HG03060 (cell line): Measurements from ENCODE around the gene BHLHA15.

Source experiments
- ATAC-seq: cut with Tn5 transposase; IDR thresholded peaks from one replicate; pipeline ENCODE4 v1.9.1; 2021; ENCODE audit warnings: low read depth, moderate number of reproducible peaks; ENCODE audit not compliant: unreplicated experiment

BHLHA15 gene

DNA sequence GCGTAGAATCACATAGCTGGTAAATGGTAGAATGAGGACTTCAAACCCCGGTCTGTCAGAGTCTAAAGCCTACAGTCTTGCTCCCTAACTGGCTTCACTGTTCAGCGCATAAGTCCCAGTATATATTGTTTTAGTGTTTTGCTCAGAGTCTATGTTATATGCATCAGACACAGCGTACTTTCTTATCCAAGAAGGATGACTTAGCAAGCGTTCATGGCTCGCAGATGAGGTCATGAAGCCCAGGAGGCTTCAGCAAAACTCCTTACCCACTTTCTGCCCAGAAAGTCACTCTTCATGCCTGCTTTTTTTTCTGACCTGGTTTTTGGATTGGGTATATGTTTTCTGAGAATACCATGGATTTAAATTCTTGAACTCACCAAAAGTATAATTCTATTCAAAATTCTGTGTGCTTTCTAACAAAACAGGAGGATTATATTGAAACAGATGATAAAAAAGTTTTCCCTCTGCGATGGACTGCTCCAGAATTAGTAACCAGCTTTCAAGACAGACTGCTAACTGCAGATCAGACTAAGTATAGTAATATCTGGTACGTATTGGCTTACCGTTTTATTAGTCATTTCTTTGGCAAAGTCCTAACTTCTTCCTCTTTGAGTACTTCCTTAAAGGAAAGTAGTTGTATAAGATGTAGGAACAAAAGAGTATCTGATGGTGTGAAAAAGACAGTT lies 24.6 kb upstream of the BHLHA15 start:
- no peak for ATAC-seq

DNA sequence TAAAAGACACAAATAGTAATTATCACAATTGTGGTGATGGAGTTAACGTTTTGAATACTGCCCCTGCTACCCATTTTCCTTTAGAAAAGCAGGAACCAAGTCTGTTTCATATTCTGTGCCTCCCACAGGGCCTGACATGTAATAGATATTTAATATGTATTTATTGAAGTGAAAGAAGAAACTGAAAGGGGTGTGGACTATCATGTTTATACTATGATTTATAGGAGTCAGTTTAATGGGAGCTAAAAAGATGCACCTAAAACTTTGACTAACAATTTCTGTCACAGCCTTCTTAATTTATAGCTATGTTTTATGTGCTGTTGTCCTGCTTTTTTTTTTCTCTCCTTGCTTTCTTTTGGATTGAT lies 24.1 kb upstream of the BHLHA15 start:
- no peak for ATAC-seq

DNA sequence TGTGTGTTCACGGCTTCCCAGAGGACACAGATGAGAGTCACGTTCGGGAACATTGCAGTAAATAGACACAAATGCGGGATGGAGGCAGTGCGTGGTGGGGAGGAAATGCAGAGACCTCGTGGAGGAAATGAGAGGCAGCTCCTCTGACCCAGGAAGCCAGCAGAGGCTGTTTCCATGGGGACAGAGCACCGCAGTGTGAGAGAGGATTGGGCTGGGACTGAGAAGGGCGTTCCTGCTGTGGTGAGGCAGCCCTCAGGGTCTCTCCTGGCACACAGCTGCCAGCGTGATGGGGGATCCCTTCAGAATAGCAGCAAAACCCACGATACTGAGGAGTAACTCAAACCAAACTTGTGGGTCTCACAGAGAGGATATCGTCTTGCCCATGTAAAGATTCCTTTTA lies 21.7 kb upstream of the BHLHA15 start:
- ATAC-seq, result no peak

DNA sequence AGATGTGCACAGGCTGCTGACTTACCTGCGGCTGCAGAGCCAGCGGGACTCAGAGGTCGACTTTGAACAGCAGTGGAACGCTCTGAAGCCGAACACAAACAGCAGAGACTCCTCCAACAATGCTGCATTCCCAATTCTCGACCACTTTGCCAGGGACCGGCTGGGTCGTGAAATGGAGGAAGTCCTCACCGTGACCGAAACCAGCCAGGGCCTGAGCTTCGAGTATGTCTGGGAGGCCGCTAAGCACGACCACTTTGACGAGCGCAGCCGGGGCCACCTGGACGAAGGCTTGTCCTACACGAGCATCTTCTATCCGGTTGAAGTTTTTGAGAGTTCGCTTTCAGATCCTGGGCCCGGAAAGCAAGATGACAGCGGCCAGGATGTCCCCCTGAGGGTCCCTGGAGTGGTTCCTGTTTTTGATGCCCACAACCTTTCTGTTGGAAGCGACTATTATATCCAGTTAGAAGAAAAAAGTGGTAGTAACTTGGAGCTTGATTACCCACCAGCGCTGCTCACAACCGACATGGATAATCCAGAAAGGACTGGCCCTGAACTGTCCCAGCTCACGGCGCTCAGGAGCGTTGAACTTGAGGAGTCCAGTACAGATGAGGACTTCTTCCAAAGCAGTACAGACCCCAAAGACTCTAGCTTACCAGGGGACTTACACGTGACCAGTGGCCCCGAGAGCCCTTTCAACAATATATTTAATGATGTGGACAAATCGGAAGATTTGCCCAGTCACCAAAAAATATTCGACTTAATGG lies 19.4 kb upstream of the BHLHA15 start:
- no peak for ATAC-seq

DNA sequence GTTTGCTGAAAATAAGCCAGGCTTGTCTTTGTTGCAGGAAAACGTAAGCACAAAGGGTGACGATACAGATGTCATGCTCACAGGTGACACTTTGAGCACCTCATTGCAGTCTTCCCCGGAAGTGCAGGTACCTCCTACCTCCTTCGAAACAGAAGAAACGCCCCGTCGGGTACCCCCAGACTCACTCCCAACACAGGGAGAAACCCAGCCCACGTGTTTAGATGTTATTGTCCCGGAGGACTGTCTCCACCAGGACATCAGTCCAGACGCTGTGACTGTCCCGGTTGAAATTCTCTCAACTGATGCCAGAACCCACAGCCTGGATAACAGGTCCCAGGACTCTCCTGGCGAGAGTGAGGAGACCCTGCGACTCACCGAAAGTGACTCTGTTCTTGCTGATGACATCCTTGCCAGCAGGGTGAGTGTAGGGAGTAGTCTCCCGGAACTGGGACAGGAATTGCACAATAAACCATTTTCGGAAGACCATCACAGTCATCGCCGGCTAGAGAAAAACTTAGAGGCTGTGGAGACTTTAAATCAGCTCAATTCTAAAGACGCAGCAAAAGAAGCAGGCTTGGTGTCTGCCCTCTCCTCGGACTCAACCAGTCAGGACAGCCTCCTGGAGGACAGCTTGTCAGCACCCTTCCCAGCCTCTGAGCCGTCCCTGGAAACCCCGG lies 18.3 kb upstream of the BHLHA15 start:
- no peak for ATAC-seq

DNA sequence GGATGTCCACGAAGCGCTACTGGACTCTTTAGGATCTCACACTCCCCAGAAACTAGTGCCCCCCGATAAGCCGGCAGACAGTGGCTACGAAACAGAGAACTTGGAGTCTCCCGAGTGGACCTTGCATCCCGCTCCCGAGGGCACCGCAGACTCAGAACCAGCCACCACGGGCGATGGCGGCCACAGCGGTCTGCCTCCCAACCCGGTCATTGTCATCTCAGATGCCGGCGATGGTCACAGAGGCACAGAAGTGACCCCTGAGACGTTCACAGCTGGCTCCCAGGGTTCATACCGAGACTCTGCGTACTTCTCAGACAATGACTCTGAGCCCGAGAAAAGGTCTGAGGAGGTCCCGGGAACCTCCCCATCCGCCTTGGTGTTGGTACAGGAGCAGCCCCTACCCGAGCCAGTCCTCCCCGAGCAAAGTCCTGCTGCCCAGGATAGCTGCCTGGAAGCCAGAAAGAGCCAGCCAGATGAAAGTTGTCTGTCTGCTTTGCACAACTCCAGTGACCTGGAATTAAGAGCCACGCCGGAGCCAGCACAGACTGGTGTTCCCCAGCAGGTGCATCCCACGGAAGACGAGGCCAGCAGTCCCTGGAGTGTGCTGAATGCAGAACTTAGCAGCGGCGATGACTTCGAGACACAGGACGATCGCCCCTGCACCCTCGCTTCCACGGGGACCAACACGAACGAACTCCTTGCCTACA lies 17.6 kb upstream of the BHLHA15 start:
- no peak for ATAC-seq

DNA sequence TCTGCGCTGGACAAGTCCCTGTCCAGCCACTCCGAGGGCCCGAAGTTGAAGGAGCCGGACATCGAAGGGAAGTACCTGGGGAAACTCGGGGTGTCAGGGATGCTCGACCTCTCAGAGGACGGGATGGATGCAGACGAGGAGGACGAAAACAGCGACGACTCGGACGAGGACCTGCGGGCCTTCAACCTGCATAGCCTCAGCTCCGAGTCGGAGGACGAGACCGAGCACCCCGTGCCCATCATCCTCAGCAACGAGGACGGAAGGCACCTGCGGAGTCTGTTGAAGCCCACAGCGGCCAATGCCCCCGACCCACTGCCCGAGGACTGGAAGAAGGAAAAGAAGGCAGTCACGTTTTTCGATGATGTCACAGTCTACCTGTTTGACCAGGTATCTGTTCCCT lies 17.1 kb upstream of the BHLHA15 start:
- no peak for ATAC-seq

DNA sequence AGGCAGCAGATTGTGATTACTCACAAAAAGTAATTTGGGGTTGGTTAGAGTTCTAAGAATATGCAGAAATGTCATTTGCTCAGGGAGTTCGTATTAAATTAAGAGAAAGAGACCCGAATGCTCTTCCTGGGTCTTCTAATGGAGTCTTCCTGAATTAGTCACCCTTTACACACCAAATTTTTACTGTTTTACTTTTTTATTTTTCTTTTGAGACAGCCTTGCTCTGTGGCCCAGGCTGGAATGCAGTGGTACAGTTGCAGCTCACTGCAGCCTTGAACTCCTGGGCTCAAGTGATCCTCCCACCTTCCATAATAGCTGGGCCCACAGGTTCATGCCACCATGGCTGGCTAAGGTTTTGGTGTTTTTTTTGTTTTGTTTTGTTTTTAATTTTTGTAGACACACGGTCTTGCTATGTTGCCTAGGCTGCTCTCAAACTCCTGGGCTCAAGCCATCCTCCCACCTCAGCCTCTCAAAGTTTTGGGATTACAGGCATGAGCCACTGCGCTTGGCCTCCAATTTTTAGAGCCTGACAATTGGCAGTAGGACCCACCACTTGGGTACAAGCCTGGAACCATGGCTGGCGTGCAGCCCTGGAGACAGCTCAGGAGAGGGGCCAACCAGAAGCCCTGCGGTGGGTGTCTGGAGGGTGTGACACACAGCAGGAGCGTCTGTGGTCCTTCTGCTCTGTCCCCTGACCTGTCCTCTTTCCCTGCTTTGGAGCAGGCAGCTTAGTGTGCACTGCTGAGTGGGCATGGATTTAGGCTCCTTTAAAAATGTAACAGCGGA lies 16.4 kb upstream of the BHLHA15 start:
- no peak for ATAC-seq

DNA sequence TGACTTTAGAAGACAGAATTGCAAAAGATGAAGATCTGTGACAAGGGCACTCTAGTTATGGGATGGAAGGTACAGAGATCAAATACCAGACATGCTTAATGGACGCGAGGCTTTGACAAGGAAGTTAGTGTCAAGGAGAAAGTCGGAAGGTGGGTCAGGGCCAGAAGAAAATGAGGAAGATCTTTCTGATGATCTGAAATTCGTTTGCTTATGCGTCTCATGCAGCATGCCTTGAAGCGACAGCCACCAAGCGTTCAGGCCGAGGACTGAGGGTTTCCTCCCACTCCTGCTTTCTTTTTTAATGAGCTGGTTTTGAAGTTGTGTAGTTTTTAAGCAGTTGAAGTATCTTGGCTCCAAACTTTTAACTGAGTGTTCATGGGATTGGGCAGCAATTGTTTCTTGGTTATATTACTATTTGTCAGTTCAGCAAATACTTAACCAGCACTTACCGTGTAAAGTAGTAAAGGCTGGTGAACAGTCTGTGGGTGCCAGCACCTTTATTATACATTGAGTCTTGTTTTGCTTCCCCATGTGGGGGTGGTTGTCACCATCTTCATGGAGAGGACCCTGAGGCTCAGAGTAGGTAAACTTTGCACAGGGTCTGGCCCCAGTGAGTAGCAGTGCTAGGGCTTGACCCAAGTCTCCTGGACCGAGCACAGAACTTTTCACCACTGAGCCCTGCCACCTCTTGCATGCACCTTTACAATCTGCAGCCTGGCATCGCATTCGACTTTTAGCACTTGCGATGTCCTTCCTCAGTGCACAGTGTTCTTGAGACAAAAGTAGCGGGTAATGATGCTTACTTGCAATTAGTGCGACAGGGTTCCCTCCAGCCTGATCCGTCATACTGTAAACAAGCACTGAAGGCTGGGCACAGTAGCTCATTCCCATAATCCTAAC lies 14.3 kb upstream of the BHLHA15 start:
- ATAC-seq, result no peak

DNA sequence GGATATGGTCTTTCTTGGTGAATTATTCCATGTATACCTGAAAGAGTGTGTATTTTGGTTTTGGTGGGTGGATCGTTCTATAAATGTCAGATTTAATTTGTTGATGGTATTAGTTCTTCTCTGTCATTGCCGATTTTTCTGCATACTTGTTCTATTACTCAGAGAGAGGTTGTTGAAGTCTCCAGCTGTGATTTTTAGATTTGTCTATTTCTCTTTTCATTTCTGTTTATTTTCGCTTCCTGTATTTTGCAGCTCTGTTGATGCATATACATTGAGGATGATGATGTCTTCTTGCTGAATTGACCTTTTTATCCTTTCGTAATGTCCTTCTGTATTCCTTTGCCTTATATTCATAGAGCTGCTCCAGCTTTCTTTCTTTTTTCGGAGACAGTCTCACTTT lies 12.1 kb upstream of the BHLHA15 start:
- no peak for ATAC-seq

DNA sequence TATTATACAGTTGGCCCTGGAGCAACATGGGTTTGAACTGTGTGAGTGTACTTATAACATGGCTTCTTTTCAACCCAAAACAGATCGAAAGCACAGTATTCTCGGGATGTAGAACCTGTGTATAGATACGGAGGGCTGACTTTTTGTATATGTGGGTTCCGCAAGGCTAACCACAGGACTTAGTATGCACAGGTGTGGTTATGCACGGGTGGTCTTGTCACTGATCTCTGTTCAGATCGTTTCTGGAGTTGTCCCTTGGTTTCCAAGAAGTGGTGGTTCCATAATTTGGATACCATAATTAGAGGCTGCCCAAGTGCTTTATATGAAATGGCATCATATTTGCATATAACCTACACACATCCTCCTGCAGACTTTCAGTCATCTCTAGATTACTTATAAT lies 10.9 kb upstream of the BHLHA15 start:
- ATAC-seq, result peak; percentile 32

DNA sequence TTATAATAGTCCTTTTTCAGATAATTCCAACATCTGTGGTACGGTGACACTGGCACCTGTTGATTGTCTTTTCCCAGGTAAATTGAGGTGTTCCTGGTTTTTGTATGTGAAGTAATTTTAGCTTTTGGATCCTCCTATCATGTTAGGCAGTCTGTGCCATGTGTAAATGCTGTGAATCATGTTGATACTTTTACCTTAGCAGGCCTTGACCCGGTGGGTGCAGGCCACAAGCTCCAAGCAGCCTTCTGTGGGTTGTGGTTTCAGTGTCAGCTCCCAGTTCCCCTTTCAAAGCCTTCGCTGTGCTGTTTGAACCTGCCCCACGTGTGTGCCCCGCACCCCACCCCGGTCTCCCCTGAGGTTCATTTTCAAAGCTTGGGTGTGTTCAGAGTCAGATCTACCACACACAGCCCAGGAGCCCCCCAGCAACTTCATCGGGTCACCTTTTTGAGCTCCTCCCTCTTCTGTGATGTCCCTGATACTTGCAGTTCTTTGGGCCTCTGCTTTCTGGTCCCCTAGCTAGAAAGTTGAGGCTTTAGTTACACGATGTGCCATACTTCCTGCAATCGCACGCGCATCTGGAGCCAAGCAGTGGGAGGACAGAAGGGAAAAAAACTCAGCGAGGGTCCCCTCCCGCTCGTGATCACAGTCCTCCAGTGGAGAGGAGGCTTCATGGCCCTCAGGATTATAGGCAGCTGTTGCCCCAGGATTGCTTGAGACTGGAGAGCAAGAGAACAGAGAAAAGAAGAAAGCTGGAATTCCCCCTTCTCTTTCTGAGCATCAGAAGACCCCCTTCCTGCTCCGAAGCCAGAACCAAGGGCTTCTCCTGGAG lies 8.7 kb upstream of the BHLHA15 start:
- ATAC-seq, result peak; percentile 83

DNA sequence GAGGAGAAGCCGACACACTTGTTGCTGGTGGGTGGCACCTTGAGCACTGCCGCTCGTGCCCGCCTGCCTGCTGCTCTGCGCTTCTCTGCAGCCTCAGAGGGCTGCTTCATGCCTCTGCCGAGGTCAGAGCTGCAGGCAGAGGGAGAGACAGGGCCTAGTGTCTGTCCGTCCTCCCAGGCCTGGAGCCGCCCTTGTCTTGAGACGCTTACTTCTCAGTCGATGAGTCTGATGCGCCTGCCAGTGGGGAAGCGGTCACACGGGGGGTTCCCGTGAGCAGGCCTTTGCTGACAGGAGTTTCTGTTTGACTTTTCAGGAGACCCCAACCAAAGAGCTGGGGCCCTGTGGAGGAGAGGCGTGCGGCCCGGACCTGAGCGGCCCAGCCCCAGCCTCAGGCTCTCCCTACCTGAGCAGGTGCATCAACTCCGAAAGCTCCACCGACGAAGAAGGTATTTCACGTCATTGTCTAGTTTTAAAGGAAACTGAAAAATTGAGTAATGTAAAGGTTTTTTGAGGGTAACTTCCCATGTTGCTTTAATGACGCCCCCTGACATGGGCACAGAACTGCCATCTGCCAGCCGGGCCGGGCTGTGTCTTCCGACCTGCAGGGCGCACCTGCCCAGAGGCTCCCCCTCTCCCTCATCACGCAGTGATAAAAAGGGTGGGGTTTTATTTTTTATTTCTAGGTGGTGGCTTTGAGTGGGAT lies 7.8 kb upstream of the BHLHA15 start:
- no peak for ATAC-seq

DNA sequence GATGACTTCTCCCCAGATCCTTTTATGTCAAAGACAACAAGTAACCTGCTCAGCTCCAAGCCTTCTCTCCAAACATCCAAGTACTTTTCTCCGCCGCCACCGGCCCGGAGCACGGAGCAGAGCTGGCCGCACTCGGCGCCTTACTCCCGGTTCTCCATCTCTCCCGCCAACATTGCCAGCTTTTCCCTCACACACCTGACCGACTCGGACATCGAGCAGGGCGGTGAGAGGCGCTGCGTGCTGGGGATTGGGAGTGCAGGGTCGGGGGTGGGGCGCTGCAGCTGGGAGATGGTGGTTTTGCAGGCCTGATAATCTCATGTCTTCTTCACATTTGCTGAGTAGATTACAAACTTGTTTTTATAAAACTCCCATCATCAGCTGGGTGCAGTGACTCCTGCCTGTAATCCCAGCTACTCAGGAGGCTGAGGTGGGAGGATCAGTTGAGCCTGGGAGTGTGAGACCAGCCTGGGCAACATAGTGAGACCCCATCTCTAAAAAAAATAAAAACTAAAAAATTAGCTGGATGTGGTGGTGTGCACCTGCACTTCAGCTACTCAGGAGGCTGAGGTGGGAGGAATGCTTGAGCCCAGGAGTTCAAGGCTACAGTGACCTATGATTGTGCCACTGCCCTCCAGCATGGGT lies 7.2 kb upstream of the BHLHA15 start:
- ATAC-seq, result no peak

DNA sequence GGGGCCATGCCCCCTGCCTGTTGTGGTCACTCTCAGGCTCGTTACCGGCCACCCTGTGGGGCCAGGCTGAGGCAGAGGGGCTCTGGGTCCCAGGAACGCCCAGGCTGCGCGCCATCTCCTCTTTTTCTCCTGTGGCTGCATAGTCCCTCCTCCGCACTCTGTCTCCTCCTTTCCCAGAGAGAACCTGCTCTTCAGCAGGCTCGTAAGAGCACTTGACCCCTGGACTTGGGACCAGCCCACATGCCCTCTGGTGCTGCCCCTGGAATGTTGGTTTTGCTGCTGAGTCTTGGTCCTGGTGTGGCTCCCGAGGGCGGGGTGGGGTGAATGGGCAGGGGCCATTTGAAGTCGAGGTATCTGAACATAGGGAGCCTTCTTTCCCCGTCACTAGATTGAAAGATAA lies 6.6 kb upstream of the BHLHA15 start:
- no peak for ATAC-seq

DNA sequence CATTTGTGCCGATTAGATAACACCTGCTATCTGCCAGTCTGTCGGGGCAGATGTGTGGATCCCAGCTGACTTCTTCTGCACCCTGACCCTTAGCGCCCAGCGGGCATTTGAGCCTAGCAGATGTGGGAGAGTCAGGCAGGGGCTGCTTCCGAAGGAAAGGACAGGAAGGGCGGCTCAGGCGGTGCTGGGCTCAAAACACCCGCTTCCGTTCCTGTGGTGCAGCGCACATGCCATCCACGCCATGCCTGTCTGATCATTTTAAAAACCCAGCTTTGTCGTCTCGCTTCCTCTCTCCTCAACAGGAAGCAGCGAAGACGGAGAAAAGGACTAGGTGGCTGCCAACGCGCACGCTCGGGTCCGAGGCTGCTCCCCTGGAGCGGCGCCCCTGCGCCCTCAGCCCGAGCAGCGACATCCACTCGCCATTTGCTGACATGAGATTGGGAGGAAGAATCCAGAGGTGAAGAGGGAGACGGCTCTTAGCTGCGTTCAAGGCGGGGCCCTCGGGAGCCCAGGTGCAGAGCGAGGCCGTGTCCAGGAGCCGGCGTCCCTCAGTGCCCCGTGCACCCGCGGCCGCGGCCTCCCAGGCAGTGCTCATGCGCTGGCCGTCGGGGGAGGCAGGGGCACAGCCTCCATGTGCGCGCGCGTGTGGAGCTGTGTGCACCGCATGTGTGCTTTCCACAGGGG lies 5.9 kb upstream of the BHLHA15 start:
- no peak for ATAC-seq
